GM10266 (cell line): ENCODE measurements around the gene COL8A2.

Experiments used
- DNase-seq: peaks from one replicate; pipeline ENCODE4 v3.0.0; 2012; ENCODE audit errors: extremely low spot score
- TF ChIP-seq, protein P1 (sequence below): IDR thresholded peaks from 2 replicates; pipeline ENCODE4 v1.5.1; 2012; ENCODE audit warnings: mild to moderate bottlenecking, low read depth; ENCODE audit not compliant: control insufficient read depth, insufficient read depth; ENCODE audit errors: missing control alignments

COL8A2 gene

DNA sequence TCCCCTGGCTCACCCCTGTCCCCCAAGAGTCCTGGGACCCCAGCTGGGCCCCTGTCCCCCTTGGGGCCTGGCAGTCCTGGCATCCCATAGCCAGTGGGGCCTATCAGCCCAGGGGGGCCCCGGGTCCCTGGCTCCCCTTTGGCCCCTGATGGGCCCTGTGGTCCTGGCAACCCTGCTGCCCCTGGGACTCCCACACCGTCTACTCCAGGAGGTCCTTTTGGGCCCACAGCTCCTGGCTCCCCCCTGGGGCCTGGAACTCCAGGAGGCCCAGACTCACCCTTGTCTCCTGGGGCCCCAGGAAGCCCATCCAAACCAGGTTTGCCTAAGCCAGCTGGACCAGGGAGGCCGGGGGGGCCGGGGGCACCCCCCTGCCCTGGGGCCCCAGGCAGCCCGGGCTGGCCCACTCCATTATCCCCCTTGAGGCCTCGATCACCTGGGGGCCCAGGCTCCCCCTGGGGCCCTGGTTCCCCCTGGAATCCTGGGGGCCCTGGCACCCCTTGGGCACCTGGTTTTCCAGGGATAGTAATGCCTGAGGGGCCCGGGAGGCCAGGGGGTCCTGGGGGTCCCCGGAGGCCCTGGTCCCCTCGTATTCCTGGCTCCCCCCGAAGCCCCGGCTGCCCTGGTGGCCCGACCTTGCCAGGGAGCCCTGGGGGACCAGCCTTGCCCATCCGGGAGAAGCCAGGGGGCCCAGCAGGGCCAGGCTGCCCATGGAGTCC is 26.2 kb downstream of the COL8A2 start:
- TF ChIP-seq, protein P1, sequence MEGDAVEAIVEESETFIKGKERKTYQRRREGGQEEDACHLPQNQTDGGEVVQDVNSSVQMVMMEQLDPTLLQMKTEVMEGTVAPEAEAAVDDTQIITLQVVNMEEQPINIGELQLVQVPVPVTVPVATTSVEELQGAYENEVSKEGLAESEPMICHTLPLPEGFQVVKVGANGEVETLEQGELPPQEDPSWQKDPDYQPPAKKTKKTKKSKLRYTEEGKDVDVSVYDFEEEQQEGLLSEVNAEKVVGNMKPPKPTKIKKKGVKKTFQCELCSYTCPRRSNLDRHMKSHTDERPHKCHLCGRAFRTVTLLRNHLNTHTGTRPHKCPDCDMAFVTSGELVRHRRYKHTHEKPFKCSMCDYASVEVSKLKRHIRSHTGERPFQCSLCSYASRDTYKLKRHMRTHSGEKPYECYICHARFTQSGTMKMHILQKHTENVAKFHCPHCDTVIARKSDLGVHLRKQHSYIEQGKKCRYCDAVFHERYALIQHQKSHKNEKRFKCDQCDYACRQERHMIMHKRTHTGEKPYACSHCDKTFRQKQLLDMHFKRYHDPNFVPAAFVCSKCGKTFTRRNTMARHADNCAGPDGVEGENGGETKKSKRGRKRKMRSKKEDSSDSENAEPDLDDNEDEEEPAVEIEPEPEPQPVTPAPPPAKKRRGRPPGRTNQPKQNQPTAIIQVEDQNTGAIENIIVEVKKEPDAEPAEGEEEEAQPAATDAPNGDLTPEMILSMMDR = no peak
- DNase-seq = no peak

GRCh38 chr1:36097693-36098585 is 27.1 kb downstream of the COL8A2 start:
- TF ChIP-seq, protein P1 = no peak

GRCh38 chr1:36096500-36097432 is 28.3 kb downstream of the COL8A2 start:
- DNase-seq = no peak

More at GRCh38 chr1:36097693-36098585, 27.1 kb downstream of the COL8A2 start:
- DNase-seq = no peak

GRCh38 chr1:36095760-36096405 is 29.1 kb downstream of the COL8A2 start:
- DNase-seq = no peak

More at GRCh38 chr1:36096500-36097432, 28.3 kb downstream of the COL8A2 start:
- TF ChIP-seq, protein P1 = no peak

DNA sequence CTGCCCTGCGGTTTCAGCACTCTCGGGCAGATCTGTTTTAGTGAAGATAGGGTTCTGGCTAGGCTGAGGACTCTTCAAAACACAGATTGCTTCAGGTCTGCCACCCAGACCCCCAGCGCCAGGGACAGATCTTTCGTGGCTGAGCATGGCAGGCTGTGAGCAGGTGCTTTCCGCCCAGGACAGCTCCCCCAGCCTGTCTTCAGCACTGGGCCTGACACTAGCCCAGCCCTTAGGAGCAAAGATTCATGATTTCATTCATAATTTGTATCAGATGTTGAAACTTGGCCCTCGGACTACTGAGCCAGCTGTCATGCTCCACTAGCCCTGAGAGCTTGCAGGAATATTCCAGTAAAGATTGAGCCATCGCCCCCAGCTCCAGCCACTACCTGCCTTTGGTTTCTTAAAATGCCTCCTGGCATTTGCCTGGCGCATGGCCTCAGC is 30.4 kb downstream of the COL8A2 start:
- no peak for DNase-seq
- TF ChIP-seq, protein P1 = no peak

More at GRCh38 chr1:36095760-36096405, 29.1 kb downstream of the COL8A2 start:
- TF ChIP-seq, protein P1 = no peak

- no peak for DNase-seq
- TF ChIP-seq, protein P1 = no peak
Measured at GRCh38 chr1:36093929-36094328, 31.1 kb downstream of the COL8A2 start.
